DND-41 (cell line): ENCODE data around the gene TIMM44.

Experiments used
- ATAC-seq: fragments of 200-7000 bp; cut with Tn5 transposase; 3 replicates; pipeline ENCODE4 v1.9.1; 2021; ENCODE audit warnings: low read depth; ENCODE audit not compliant: insufficient read depth
- DNase-seq: peaks from one replicate; pipeline ENCODE4 v3.0.0-alpha.2; 2020
- H2AFZ ChIP-seq: 2 replicates; pipeline ENCODE4 v1.6.0; 2012; ENCODE audit warnings: low read depth, low read length
- H3K27ac ChIP-seq: 2 replicates; pipeline ENCODE4 v1.5.1; 2012; ENCODE audit warnings: low read length, inconsistent platforms
- H3K27me3 ChIP-seq: fragments of 200-600 bp; sonication (generic); 2 replicates; pipeline ENCODE4 v1.6.0; 2012; ENCODE audit warnings: low read length, mild to moderate bottlenecking, inconsistent platforms; ENCODE audit not compliant: insufficient read depth, poor library complexity
- H3K36me3 ChIP-seq: 2 replicates; pipeline ENCODE4 v1.5.1; 2012; ENCODE audit warnings: low read length, inconsistent platforms; ENCODE audit not compliant: insufficient read depth
- H3K4me1 ChIP-seq: 2 replicates; pipeline ENCODE4 v1.5.1; 2012; ENCODE audit warnings: mild to moderate bottlenecking, low read length; ENCODE audit not compliant: insufficient read depth
- H3K4me2 ChIP-seq: 2 replicates; pipeline ENCODE4 v1.6.0; 2012; ENCODE audit warnings: mild to moderate bottlenecking, moderate library complexity, low read length, inconsistent platforms; ENCODE audit not compliant: insufficient read depth
- H3K4me3 ChIP-seq, 2 experiments: fragments of 200-600 bp in 1 of 2; shearing (Covaris generic) in 1 of 2; 2 replicates each; pipeline ENCODE4 v1.5.1; 2012 to 2016; ENCODE audit warnings: inconsistent platforms in 2 of 2, low read length in 2 of 2, mild to moderate bottlenecking in 2 of 2, low read depth in 1 of 2, moderate library complexity in 1 of 2
- H3K79me2 ChIP-seq: 2 replicates; pipeline ENCODE4 v1.6.0; 2012; ENCODE audit warnings: low read length, inconsistent platforms; ENCODE audit not compliant: insufficient read depth
- H3K9ac ChIP-seq: 2 replicates; pipeline ENCODE4 v1.6.0; 2012; ENCODE audit warnings: low read depth, mild to moderate bottlenecking, inconsistent platforms, low read length, moderate library complexity
- H3K9me3 ChIP-seq: 2 replicates; pipeline ENCODE4 v1.5.1; 2012; ENCODE audit warnings: low read length, moderate library complexity, mild to moderate bottlenecking, inconsistent platforms; ENCODE audit not compliant: insufficient read depth, severe bottlenecking
- H4K20me1 ChIP-seq: 2 replicates; pipeline ENCODE4 v1.6.0; 2012; ENCODE audit warnings: low read length; ENCODE audit not compliant: insufficient read depth
- EZH2 ChIP-seq: IDR thresholded peaks from 3 replicates; pipeline ENCODE4 v1.6.1; 2012; ENCODE audit warnings: borderline replicate concordance, low read depth, mild to moderate bottlenecking, moderate library complexity, low read length, inconsistent platforms; ENCODE audit not compliant: severe bottlenecking
- TF ChIP-seq, protein P1 (sequence below): IDR thresholded peaks from 2 replicates; pipeline ENCODE4 v1.5.1; 2012; ENCODE audit warnings: borderline replicate concordance, low read length, moderate library complexity, mild to moderate bottlenecking; ENCODE audit not compliant: poor library complexity, severe bottlenecking; ENCODE audit errors: extremely low read depth

TIMM44 gene

DNA sequence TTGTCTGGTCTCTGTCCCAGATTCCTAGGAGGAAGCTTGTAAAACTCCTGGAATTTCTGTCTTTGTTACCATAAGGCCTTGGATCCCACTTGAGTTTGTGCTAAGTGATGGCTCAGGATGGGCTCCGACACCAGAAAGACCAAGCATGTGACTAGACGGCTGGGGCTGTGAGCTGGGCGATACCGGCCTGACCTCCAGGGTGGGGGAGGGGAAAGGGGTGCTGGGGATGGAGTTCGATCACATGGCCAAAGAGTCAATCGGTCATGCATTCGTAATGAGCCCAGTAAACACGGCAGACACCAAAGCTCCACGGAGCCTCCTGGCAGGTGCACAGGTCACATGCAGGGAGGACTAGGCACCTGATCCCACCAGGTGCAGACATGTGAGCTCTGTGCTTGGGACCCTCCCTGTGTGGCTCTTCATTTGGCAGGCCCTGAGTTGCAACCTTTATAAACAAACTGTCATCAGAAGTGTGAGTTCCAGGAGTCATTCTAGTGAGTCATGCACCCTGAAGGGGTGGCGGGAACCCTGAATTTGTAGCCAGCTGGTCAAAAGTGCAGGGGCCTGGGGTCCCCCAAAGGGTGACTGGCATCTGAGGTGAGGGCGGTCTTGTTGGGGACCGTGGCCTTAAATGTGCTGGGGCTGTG is 34.8 kb upstream of the TIMM44 start:
- Histone ChIP-seq H3K27ac (no peak overlapping the region), H3K36me3 (peaks cover 96% of the 10 kb centered on the region), H4K20me1 (peaks cover 94% of the 10 kb centered on the region), H3K4me2 (no peak overlapping the region), H3K27me3 (no peaks in the 10 kb centered on the region), H3K9ac (no peak overlapping the region), H2AFZ (no peak overlapping the region), H3K4me3 (no peak overlapping the region), H3K79me2 (peaks cover 77% of the 10 kb centered on the region), H3K9me3 (no peaks in the 10 kb centered on the region), H3K4me1 (no peaks in the 10 kb centered on the region)
- ATAC-seq (no peak), DNase-seq (no peak)
- TF ChIP-seq, protein P1, sequence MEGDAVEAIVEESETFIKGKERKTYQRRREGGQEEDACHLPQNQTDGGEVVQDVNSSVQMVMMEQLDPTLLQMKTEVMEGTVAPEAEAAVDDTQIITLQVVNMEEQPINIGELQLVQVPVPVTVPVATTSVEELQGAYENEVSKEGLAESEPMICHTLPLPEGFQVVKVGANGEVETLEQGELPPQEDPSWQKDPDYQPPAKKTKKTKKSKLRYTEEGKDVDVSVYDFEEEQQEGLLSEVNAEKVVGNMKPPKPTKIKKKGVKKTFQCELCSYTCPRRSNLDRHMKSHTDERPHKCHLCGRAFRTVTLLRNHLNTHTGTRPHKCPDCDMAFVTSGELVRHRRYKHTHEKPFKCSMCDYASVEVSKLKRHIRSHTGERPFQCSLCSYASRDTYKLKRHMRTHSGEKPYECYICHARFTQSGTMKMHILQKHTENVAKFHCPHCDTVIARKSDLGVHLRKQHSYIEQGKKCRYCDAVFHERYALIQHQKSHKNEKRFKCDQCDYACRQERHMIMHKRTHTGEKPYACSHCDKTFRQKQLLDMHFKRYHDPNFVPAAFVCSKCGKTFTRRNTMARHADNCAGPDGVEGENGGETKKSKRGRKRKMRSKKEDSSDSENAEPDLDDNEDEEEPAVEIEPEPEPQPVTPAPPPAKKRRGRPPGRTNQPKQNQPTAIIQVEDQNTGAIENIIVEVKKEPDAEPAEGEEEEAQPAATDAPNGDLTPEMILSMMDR, result no peak
- no peak for TF ChIP-seq EZH2

DNA sequence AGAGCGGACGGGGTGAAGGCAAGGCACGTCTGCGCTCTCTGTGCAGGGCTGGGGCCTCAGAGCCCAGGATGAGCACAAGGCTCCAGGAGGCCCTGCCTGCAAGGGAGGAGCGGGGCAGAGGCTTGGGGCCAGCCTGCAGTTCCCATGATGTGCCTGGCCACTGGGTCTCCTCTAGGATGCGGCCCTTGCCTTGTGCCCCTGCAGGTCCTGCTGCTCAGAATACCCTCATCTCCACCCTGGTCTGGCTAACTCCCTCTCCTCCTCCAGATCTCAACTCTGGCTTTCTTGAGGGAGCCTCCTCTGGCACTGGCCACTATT is 34.2 kb upstream of the TIMM44 start:
- H4K20me1 ChIP-seq, result peaks cover 88% of the 10 kb centered on the region
- H3K9ac ChIP-seq, result no peak overlapping the region
- no peaks in the 10 kb centered on the region for H3K27me3 ChIP-seq
- H3K27ac ChIP-seq, result no peak overlapping the region
- no peak for TF ChIP-seq EZH2
- TF ChIP-seq, protein P1, result no peak
- no peak overlapping the region for H3K4me2 ChIP-seq
- ATAC-seq, result no peak
- no peaks in the 10 kb centered on the region for H3K4me1 ChIP-seq
- H3K36me3 ChIP-seq, result peaks cover 95% of the 10 kb centered on the region
- no peak overlapping the region for H2AFZ ChIP-seq
- H3K79me2 ChIP-seq, result peaks cover 72% of the 10 kb centered on the region
- H3K4me3 ChIP-seq, result no peak overlapping the region
- no peak for DNase-seq
- no peaks in the 10 kb centered on the region for H3K9me3 ChIP-seq

DNA sequence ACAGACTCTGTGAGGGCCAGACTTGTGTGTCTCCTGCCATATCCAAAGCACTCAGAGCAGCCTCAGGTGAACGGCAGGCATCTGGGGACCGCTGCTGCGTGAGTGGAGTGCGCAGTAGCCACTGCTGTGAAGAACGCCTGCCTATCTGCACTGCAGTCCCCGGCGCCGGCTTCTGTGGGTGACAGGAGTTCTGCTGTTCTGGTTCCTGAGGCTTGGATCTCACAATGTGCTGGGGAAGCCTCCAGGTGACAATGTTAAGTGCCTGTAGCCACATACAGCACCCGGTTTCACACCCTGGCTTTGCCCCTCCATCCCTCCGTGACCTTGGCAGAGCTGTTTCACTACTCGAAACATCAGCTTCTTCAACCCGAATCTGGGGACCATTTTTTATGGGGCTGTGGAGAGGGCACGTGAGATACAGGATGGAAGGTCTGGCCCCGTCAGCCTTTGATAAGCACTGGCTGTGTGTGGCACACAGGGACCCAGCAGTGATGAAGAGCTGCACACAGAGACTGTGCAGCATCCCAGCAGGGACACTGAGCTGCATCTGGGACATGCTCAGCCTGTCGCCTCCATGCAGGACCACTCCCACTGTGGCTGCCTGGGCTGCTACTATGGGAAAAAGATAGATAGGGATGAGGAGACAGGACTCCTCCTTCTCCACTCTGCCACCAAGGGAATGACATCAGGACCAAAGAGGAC is 33.7 kb upstream of the TIMM44 start:
- Histone ChIP-seq H4K20me1 (peaks cover 86% of the 10 kb centered on the region), H3K4me1 (no peaks in the 10 kb centered on the region), H3K27me3 (no peaks in the 10 kb centered on the region), H3K79me2 (peaks cover 67% of the 10 kb centered on the region), H3K36me3 (peaks cover 92% of the 10 kb centered on the region), H2AFZ (no peak overlapping the region), H3K27ac (no peak overlapping the region), H3K4me3 (no peak overlapping the region), H3K9me3 (no peaks in the 10 kb centered on the region), H3K9ac (no peak overlapping the region), H3K4me2 (no peak overlapping the region)
- no peak for DNase-seq
- ATAC-seq, result no peak
- TF ChIP-seq EZH2, result no peak
- TF ChIP-seq, protein P1, result no peak
